CD4-positive, alpha-beta memory T cell (primary cell): ENCODE data around the gene PRDM5. TPM values are rescaled to one million over a fixed set of nuclear protein-coding genes. Genes with fewer than 3 reads are reported as not detected.

Experiments used
- CTCF ChIA-PET: fragments of 350-600 bp; sonication (Branson Sonifier 250); formaldehyde crosslinking; loops from one replicate; lab custom pipeline; 2021; ENCODE audit warnings: inconsistent platforms; ENCODE audit not compliant: partially characterized antibody; lab: Charles Lee
- POLR2A ChIA-PET: fragments of 350-600 bp; sonication (Branson Sonifier 250); formaldehyde crosslinking; loops from one replicate; lab custom pipeline; 2021; ENCODE audit not compliant: partially characterized antibody; lab: Charles Lee
- DNase-seq, 5 donors: peaks; one replicate each; pipeline versions ENCODE4 v3.0.0 to v3.0.0-alpha.2; 2020 to 2022; ENCODE audit warnings: mixed read lengths in 1 of 5
- H3K27ac ChIP-seq: one replicate; pipeline ENCODE4 v1.7.0; 2013; ENCODE audit warnings: low read depth, low read length
- H3K27me3 ChIP-seq: 2 replicates; pipeline ENCODE4 v1.7.0; 2013; ENCODE audit warnings: mild to moderate bottlenecking, low read length, moderate library complexity; ENCODE audit not compliant: insufficient read depth
- H3K36me3 ChIP-seq: 2 replicates; pipeline ENCODE4 v1.7.0; 2013; ENCODE audit warnings: mild to moderate bottlenecking, low read length, moderate library complexity; ENCODE audit not compliant: insufficient read depth
- H3K4me1 ChIP-seq: 2 replicates; pipeline ENCODE4 v1.7.0; 2013; ENCODE audit warnings: mild to moderate bottlenecking, low read length, moderate library complexity; ENCODE audit not compliant: insufficient read depth
- H3K4me3 ChIP-seq, 2 donors: one replicate each; pipeline ENCODE4 v1.7.0; 2013; ENCODE audit warnings: low read length in 2 of 2, mild to moderate bottlenecking in 1 of 2
- H3K9me3 ChIP-seq, 2 donors: one replicate each; pipeline ENCODE4 v1.7.0; 2013; ENCODE audit warnings: low read length in 2 of 2, control low read depth in 1 of 2; ENCODE audit not compliant: control insufficient read depth in 1 of 2
- H3K27ac Mint-ChIP-seq, 7 donors: one replicate each; pipeline ENCODE4 v1.8.0; 2020 to 2021; ENCODE audit warnings: mixed read lengths in 7 of 7, mild to moderate bottlenecking in 6 of 7, inconsistent platforms in 3 of 7, moderate library complexity in 3 of 7
- H3K27me3 Mint-ChIP-seq, 2 donors: one replicate each; pipeline ENCODE4 v1.8.0; 2020 to 2021; ENCODE audit warnings: mixed read lengths in 2 of 2
- H3K36me3 Mint-ChIP-seq, 2 donors: one replicate each; pipeline ENCODE4 v1.8.0; 2020 to 2021; ENCODE audit warnings: mixed read lengths in 2 of 2, inconsistent platforms in 1 of 2, mild to moderate bottlenecking in 1 of 2
- H3K4me1 Mint-ChIP-seq, 4 donors: one replicate each; pipeline ENCODE4 v1.8.0; 2020 to 2021; ENCODE audit warnings: mixed read lengths in 4 of 4, mild to moderate bottlenecking in 1 of 4
- H3K4me3 Mint-ChIP-seq, 8 donors: one replicate each; pipeline ENCODE4 v1.8.0; 2020 to 2021; ENCODE audit warnings: mixed read lengths in 8 of 8, mild to moderate bottlenecking in 7 of 8, moderate library complexity in 6 of 8, inconsistent platforms in 3 of 8
- H3K9me3 Mint-ChIP-seq, 8 donors: one replicate each; pipeline ENCODE4 v1.8.0; 2020 to 2021; ENCODE audit warnings: mixed read lengths in 8 of 8, mild to moderate bottlenecking in 5 of 8, inconsistent platforms in 3 of 8, moderate library complexity in 1 of 8
- intact Hi-C: fragments of 100-400 bp; cut with micrococcal nuclease; formaldehyde crosslinking; loops from one replicate; pipeline ENCODE4 v1.15.1; 2023
- polyA plus RNA-seq, 2 donors: library from polyadenylated mRNA; unstranded; fragments of 300-500 nt; fragmentation: Illumina TruSeq; gene quantifications; one replicate each; pipeline ENCODE4 v1.2.3, GENCODE V29; 2021
- total RNA-seq, 2 experiments: library from RNA; stranded (reverse); gene quantifications; one replicate each; pipeline ENCODE4 v1.2.3, GENCODE V29; 2021

The PRDM5 gene
- total and polyA plus RNA-seq, 4 experiments from 2014 or later = 0.24 to 0.84 (median 0.36) TPM

GRCh38 chr4:120775431-120775830, 147.1 kb downstream of the PRDM5 start:
- Histone ChIP-seq H3K27ac (no peak overlapping the region), H3K4me3 (no peak overlapping the region), H3K27me3 (no peaks in the 10 kb centered on the region), H3K36me3 (no peaks in the 10 kb centered on the region), H3K9me3 (no peaks in the 10 kb centered on the region), H3K4me1 (no peaks in the 10 kb centered on the region)
- Mint-ChIP-seq H3K4me1 (no peaks in the 10 kb centered on the region), H3K36me3 (no peaks in the 10 kb centered on the region), H3K27me3 (peaks cover 0 to 4% of the 10 kb centered on the region in 2 donors), H3K9me3 (no peaks in the 10 kb centered on the region), H3K4me3 (no peak overlapping the region), H3K27ac (no peak overlapping the region)
- intact Hi-C loops = no loop called here
- CTCF ChIA-PET = no interaction called here
- POLR2A ChIA-PET = no interaction called here
- no peak for DNase-seq

GRCh38 chr4:120773641-120774040, 148.9 kb downstream of the PRDM5 start:
- POLR2A ChIA-PET = no interaction called here

GRCh38 chr4:120771907-120772306, 150.6 kb downstream of the PRDM5 start:
- Mint-ChIP-seq H3K27ac (no peak overlapping the region), H3K9me3 (peaks cover 0 to 10% (median 0%) of the 10 kb centered on the region in 8 donors), H3K4me3 (no peak overlapping the region), H3K4me1 (no peaks in the 10 kb centered on the region), H3K36me3 (no peaks in the 10 kb centered on the region), H3K27me3 (peaks cover 0 to 4% of the 10 kb centered on the region in 2 donors)
- Histone ChIP-seq H3K4me3 (no peak overlapping the region), H3K27me3 (no peaks in the 10 kb centered on the region), H3K9me3 (no peaks in the 10 kb centered on the region), H3K36me3 (no peaks in the 10 kb centered on the region), H3K4me1 (no peaks in the 10 kb centered on the region), H3K27ac (no peak overlapping the region)
- intact Hi-C loops = no loop called here
- POLR2A ChIA-PET = no interaction called here
- no peak for DNase-seq
- CTCF ChIA-PET = no interaction called here

More at GRCh38 chr4:120773641-120774040, 148.9 kb downstream of the PRDM5 start:
- Histone ChIP-seq H3K9me3 (no peaks in the 10 kb centered on the region), H3K27ac (no peak overlapping the region), H3K4me3 (no peak overlapping the region), H3K4me1 (no peaks in the 10 kb centered on the region), H3K27me3 (no peaks in the 10 kb centered on the region), H3K36me3 (no peaks in the 10 kb centered on the region)
- intact Hi-C loops = no loop called here
- CTCF ChIA-PET = interaction anchor here (0.6 kb wide), 1 partner anchor 112 kb away, joined by 3 read pairs; no protein-coding TSS in a partner anchor
- Mint-ChIP-seq H3K4me3 (no peak overlapping the region), H3K27me3 (peaks cover 0 to 4% of the 10 kb centered on the region in 2 donors), H3K9me3 (peaks cover 0 to 5% (median 0%) of the 10 kb centered on the region in 8 donors), H3K36me3 (no peaks in the 10 kb centered on the region), H3K27ac (no peak overlapping the region), H3K4me1 (no peaks in the 10 kb centered on the region)
- no peak for DNase-seq

- no peak overlapping the region for H3K27ac ChIP-seq
- Mint-ChIP-seq H3K9me3 (peaks cover 0 to 10% (median 0%) of the 10 kb centered on the region in 8 donors), H3K4me1 (no peaks in the 10 kb centered on the region), H3K4me3 (no peak overlapping the region), H3K36me3 (no peaks in the 10 kb centered on the region), H3K27ac (no peak overlapping the region), H3K27me3 (peaks cover 0 to 4% of the 10 kb centered on the region in 2 donors)
- no peak overlapping the region for H3K4me3 ChIP-seq
- no peak for DNase-seq
- intact Hi-C loops = no loop called here
- no peaks in the 10 kb centered on the region for H3K27me3 ChIP-seq
- ChIA-PET POLR2A (no interaction called here), CTCF (no interaction called here)
- H3K9me3 ChIP-seq = no peaks in the 10 kb centered on the region
- H3K36me3 ChIP-seq = no peaks in the 10 kb centered on the region
- no peaks in the 10 kb centered on the region for H3K4me1 ChIP-seq
Measured at GRCh38 chr4:120770897-120771296, 151.6 kb downstream of the PRDM5 start.

DNA sequence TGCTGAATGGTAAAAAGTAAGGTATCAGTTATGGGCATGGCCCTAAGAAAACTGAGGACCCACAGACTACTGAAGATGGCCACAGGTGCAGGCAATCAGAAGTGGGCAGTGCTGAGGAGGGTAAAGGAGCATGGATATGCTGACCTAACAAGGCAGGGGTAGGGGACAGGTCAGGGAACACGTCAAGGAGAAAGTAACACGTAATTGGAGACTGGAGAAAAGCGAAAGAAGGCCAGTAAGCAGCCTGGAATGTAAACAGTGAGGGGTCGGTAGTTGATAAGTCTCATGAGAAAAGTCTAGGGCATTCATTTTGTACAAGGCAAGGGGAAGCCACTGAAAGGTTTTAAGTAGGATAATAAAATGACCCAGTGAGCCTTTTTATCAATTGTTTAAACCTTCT, 153.3 kb downstream of the PRDM5 start:
- H3K27ac ChIP-seq = no peak overlapping the region
- Mint-ChIP-seq H3K27me3 (peaks cover 0 to 5% of the 10 kb centered on the region in 2 donors), H3K36me3 (no peaks in the 10 kb centered on the region), H3K27ac (no peak overlapping the region), H3K9me3 (peaks cover 0 to 10% (median 0%) of the 10 kb centered on the region in 8 donors), H3K4me1 (no peaks in the 10 kb centered on the region), H3K4me3 (peak overlapping the region in 1 of 8 donors; percentile 2)
- H3K36me3 ChIP-seq = no peaks in the 10 kb centered on the region
- intact Hi-C loops = no loop called here
- H3K4me1 ChIP-seq = no peaks in the 10 kb centered on the region
- H3K4me3 ChIP-seq = no peak overlapping the region
- no peaks in the 10 kb centered on the region for H3K9me3 ChIP-seq
- no peak for DNase-seq
- POLR2A ChIA-PET = no interaction called here
- CTCF ChIA-PET = no interaction called here
- H3K27me3 ChIP-seq = no peaks in the 10 kb centered on the region

DNA sequence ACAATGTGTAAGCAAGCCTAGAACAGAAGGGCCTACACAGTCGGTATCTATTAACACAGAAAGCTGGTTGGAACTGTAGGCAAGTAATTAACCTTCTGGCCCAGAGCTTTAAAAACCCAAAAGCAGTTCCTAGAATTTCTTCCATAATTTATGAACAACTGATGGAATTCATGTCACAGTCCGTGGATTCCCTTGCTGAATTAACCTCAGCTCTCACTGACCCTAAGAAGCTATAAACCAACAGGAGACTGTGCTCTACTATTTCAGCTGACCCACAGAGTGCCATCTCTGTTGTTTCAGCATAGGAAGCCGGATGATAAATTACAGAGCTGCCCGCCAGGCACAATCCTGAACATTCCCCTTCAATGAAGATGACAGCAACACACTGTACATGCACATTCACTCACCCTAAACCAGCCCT, 157.3 kb downstream of the PRDM5 start:
- no peak overlapping the region for H3K27ac Mint-ChIP-seq
- DNase-seq = no peak
- CTCF ChIA-PET = no interaction called here
- peaks cover 0 to 10% (median 0%) of the 10 kb centered on the region in 8 donors for H3K9me3 Mint-ChIP-seq
- Histone ChIP-seq H3K36me3 (no peaks in the 10 kb centered on the region), H3K4me3 (no peak overlapping the region), H3K27me3 (no peaks in the 10 kb centered on the region), H3K27ac (no peak overlapping the region), H3K4me1 (no peaks in the 10 kb centered on the region), H3K9me3 (no peaks in the 10 kb centered on the region)
- intact Hi-C loops = no loop called here
- H3K27me3 Mint-ChIP-seq = peaks cover 0 to 1% of the 10 kb centered on the region in 2 donors
- H3K36me3 Mint-ChIP-seq = no peaks in the 10 kb centered on the region
- no peak overlapping the region for H3K4me3 Mint-ChIP-seq
- H3K4me1 Mint-ChIP-seq = no peaks in the 10 kb centered on the region
- POLR2A ChIA-PET = no interaction called here

DNA sequence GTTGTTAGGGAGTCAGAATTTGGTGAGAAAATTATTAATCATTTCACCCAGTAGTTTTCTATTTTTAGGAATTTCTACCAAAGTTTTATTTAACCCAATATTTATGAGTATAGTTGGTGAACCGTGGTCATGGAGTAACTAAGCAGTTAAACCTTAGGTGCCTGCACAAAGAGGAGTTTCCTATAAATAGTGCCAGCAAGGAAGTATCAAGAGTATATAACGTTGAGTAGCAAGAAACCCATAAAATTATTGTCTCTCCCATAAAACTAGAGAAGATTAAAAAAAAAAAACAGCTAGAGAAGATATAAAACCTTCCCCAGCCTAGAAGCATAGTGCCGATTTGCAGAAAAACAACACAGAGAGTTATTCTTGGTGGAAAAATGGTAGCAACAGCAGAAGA, 158.9 kb downstream of the PRDM5 start:
- Mint-ChIP-seq H3K9me3 (peaks cover 0 to 5% (median 0%) of the 10 kb centered on the region in 8 donors), H3K27me3 (peaks cover 0 to 1% of the 10 kb centered on the region in 2 donors), H3K27ac (no peak overlapping the region), H3K4me3 (no peak overlapping the region), H3K36me3 (no peaks in the 10 kb centered on the region), H3K4me1 (no peaks in the 10 kb centered on the region)
- H3K27me3 ChIP-seq = no peaks in the 10 kb centered on the region
- CTCF ChIA-PET = no interaction called here
- no peak overlapping the region for H3K4me3 ChIP-seq
- no peak for DNase-seq
- intact Hi-C loops = no loop called here
- no peaks in the 10 kb centered on the region for H3K36me3 ChIP-seq
- no peaks in the 10 kb centered on the region for H3K4me1 ChIP-seq
- H3K9me3 ChIP-seq = no peaks in the 10 kb centered on the region
- H3K27ac ChIP-seq = no peak overlapping the region
- POLR2A ChIA-PET = no interaction called here
